GM10266 (cell line): ENCODE data around the gene SLC10A7.

Experiments used
- DNase-seq: peaks from one replicate; pipeline ENCODE4 v3.0.0; 2012; ENCODE audit errors: extremely low spot score
- TF ChIP-seq, protein P1 (sequence below): IDR thresholded peaks from 2 replicates; pipeline ENCODE4 v1.5.1; 2012; ENCODE audit warnings: mild to moderate bottlenecking, low read depth; ENCODE audit not compliant: control insufficient read depth, insufficient read depth; ENCODE audit errors: missing control alignments

SLC10A7 gene

DNA sequence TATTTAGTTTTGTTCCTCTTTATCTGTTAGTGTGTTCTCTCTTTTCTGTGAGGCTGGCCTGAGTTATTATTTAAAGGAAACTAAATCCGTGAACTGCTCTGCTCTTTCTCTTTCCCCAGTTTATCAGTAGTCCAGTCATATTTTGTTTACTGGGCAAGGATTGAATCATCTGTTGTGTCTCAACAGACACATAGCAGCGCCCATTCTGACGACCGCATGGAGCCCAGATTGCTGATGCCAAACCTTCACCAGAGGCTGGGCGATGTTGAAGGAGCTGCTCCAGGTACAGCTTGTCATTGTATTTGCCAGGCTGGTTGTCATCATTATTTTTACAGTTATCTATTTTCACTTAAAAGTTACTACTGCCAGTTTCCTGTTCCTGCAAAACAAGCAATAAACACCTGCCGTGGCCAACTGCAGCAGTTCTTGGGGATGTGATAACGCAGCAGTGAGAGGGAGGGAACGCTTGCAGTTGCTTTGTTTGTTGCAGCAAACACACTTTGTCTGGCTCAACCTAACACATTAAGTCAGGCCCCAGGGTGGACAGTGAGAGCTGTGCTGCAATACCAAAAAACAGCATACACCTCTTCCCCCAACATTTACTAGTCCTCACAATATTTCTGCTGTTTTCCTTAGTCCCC, 297.3 kb downstream of the SLC10A7 start:
- DNase-seq: no peak
- TF ChIP-seq, protein P1, sequence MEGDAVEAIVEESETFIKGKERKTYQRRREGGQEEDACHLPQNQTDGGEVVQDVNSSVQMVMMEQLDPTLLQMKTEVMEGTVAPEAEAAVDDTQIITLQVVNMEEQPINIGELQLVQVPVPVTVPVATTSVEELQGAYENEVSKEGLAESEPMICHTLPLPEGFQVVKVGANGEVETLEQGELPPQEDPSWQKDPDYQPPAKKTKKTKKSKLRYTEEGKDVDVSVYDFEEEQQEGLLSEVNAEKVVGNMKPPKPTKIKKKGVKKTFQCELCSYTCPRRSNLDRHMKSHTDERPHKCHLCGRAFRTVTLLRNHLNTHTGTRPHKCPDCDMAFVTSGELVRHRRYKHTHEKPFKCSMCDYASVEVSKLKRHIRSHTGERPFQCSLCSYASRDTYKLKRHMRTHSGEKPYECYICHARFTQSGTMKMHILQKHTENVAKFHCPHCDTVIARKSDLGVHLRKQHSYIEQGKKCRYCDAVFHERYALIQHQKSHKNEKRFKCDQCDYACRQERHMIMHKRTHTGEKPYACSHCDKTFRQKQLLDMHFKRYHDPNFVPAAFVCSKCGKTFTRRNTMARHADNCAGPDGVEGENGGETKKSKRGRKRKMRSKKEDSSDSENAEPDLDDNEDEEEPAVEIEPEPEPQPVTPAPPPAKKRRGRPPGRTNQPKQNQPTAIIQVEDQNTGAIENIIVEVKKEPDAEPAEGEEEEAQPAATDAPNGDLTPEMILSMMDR: no peak

DNA sequence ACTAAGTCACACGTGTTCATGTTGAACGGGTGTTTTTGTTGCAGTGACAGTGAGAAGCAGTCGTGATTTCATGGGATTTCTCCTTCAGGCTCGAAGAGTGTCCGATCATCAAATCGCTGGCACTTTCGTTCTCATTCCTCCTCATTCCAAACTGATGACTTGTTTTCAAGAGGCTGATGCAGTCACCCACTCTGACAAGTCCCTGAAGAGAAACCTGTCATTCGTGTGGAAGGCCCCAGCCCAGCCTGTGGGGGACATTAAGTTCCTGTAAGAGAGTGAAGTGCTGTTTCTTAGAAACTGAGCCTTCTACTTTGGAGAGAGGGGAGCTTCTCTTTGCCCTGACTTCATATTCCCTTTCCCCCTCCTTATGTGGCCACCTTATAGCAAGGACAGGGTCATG, 299.4 kb downstream of the SLC10A7 start:
- TF ChIP-seq, protein P1: no peak
- DNase-seq: no peak

DNA sequence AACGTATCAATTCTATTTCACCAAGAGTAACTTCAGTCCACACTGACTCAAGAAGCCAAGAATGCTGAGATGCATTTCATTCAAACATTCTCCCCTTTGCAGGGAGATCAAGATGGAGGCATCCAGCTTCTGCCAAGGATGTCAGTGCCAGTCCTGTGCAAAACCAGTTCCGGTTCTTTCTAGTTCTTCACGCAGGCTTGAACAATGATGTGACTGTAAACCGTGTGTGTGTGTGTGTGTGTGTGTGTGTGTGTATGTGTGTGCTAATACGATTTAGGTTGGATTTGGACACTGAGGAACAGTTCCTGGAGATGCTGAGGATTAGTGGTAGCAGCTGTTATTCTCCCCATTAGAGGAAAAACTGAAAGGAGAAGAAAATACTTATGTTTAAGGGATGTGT, 307.5 kb downstream of the SLC10A7 start, which contains the start of gene REELD1:
Gene REELD1, plus strand, starts transcription at position 301 of the 400 bp plus-strand sequence. CDS start 2,415 bp downstream, outside the sequence.
- TF ChIP-seq, protein P1: no peak
- no peak for DNase-seq

DNA sequence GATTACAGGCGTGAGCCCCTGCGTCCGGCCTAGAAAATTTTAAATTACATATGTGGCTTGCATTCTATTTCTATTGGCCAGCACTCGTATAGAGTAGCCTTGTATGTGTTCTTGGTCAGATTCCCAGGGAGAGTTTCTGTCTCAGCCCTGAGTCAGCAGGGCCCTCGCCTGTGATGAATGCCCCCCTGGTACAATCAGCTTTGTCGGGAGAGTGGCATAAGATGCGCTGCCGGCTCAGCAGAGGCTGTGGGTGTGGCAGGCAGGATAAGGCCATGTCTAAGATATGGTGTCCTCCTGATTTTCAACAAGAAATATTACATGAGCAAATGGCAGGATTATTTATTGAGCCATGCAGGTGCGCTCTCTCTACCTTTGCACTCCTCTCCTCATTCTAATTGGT, 309.0 kb downstream of the SLC10A7 start:
- no peak for DNase-seq
- TF ChIP-seq, protein P1: no peak

DNA sequence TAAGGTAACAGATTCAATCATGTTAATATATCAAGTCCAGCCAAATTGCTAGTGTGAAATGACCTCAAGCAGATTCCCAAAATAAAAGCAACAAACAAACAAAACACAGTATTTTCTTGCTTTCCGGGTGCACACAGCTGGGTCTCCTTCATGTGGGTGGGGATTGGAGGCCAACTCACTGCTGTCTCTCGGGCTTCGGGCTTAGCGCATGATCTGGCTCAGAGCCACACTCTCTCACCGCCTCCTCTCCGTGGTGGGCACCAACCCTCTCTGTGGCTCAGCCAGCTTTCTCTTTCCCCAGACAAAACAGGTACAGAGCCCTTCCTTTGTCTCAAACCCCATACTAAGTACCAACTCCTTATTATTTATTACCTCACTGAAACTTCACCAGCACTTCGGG, 310.3 kb downstream of the SLC10A7 start:
- no peak for DNase-seq
- TF ChIP-seq, protein P1: no peak

DNA sequence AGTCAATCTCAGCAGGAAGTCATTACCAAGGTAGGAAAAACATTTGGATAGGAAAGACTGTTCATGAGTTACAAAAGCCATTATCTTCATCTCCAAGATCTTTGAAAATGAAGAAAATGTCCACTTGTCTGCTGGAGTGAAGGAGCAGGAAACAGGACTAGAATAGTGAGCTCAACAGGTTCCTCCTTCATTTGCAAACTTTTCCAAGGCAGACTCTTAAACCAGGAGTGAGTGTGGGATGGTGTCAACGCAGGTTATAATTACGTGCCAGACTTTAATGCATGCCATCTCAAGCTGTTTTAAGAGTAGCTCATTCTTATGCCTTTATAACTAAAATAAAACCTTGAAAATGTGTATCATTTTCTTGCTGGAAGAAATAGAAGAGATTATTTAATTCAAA, 310.9 kb downstream of the SLC10A7 start:
- no peak for DNase-seq
- TF ChIP-seq, protein P1: no peak

DNA sequence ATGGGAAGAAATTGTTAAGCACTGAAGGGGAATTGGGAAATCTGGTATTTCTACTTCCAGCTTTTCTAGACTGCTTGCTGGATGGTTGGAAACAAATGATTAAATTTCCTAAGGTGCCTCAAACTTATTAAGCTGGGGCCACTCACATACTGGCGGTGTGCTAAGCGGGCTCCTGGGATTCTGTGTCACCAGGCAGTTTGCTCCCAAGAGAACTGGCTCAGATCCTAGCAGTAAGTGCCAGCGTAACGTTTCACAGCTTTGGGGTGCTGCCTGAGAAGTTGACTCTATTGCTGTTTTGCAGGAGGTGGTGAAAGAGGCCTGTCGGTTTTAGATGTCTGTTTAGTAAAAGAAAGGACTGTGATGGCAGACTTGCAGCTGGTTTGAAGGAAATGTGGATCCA, 314.3 kb downstream of the SLC10A7 start:
- TF ChIP-seq, protein P1: no peak
- no peak for DNase-seq
